HG03439 (cell line): ENCODE measurements around the gene DNAJB12.

Experiments
- ATAC-seq: cut with Tn5 transposase; IDR thresholded peaks from one replicate; pipeline ENCODE4 v1.9.1; 2021; ENCODE audit warnings: mild to moderate bottlenecking, moderate library complexity; ENCODE audit not compliant: unreplicated experiment

The DNAJB12 gene

DNA sequence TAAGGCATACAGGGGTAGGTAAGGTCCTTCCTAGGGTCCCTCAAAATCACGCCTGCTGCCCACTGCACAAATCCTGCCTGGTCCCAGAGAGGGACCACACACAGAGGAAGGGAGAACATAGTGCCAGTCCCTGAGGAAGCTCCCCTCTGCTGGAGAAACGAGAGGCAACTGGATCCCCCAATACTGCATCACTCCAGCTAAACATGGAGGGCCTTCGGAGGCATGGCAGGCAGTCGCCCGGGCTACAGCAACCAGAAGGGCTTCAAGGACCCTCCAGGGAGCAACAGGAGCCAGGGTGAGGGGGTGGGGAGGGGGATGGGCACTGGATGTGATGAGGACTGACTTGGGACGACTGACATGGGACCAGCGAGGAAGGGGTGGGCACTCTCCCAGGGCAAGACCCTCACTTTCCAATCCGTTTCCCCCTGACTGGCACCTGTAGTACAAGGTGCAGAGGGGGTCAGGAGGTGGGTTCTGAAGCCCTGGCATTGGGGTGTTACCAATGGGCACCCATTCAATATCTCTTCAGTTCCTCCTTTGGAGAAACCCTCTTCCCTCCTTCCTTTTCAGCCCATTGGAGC lies 59.3 kb downstream of the DNAJB12 start:
- no peak for ATAC-seq

GRCh38 chr10:72292223-72292691 lies 62.5 kb downstream of the DNAJB12 start:
- ATAC-seq, result no peak

DNA sequence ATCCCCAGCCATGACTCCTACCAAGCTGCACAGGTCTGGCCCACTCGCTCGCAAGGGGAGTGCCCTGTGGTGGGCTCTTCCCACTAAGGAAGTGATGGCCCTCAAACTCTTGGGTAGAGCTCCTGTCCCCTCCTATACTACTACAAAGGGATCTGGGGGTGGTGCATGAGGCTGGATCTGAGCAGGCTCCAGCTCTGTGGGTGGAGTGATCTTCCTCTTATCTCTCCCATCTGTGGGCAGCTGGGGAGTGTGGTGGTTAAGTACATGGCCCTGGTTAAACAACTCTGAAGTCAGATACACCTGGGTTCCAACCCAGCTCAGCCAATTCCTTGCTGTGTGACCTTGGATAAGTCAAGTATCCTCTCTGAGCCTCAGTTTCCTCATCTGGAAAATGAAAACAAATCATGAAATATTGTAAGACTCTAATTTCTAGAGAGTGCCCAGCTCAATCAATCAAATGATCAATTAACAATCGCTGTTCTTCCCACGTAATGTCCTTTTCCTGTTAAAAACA lies 63.6 kb downstream of the DNAJB12 start:
- no peak for ATAC-seq

GRCh38 chr10:72285972-72286521 lies 68.7 kb downstream of the DNAJB12 start:
- ATAC-seq, result no peak

DNA sequence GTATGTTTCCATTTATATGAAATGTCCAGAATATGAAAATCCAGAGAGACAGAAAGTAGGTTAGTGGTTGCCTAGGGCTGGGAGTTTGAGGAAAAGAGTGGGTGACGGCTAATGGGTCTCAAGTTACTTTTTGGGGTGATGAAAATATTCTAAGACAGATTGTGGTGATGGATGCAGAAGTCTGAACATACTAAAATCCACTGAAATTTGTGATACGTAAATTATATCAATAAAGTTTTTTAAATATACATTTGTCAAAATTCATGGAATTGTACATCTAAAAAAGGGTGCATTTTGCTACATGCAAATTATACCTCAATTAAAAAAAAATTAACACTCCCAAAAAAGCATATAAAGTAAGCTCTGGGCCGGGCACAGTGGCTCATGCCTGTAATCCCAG lies 71.6 kb downstream of the DNAJB12 start:
- ATAC-seq, result no peak
